NT2/D1 (cell line): Measurements from ENCODE around the gene ADGRB3.

Experiments
- SUZ12 ChIP-seq: IDR thresholded peaks from 2 replicates; pipeline ENCODE4 v1.6.1; 2011; ENCODE audit not compliant: insufficient read length, insufficient read depth; ENCODE audit errors: extremely low read depth
- YY1 ChIP-seq: IDR thresholded peaks from 2 replicates; pipeline ENCODE4 v1.6.1; 2011; ENCODE audit not compliant: insufficient read length, insufficient read depth

DNA sequence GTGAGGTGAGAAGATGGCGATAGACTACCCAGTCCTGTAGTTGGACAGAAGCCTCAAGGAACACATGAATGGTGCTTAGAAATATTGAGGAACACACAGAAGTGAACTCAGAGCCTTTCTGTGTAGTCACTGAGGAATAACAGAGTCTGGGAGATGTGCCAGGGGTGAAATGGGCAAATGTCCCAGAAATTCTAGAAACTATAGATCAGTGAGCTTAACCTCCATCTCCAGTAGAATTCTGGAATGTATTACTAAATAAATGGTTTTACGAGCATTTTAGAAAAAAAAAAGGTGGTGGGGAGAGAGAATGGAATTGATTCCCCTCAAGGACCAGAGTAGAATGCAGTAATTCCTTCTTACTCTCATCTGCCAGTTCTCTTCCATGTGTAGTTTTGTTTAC is 781.7 kb downstream of the ADGRB3 start:
- no peak for TF ChIP-seq SUZ12
- no peak for TF ChIP-seq YY1
